K562 (cell line): ENCODE measurements around the gene C10orf71. TPM values are rescaled to one million over a fixed set of nuclear protein-coding genes. Genes with fewer than 3 reads are reported as not detected.

ENCODE experiments used
- ATAC-seq: fragments of 200-7000 bp; cut with Tn5 transposase; 3 replicates; pipeline ENCODE4 v1.9.1; 2020; ENCODE audit warnings: moderate library complexity
- BruUV-seq: library from RNA; stranded (reverse); fragments of 400-500 nt; replicated peaks from 2 replicates; lab custom pipeline; 2021; lab: Mats Ljungman, UMichigan
- CTCF ChIA-PET: fragments of 300-600 bp; formaldehyde crosslinking; extraction: SDS; loops from one replicate; lab custom pipeline; 2021; ENCODE audit warnings: low intra/inter-chr PET ratio; lab: Yijun Ruan, JAX
- POLR2A ChIA-PET: fragments of 300-600, 350-650 bp; sonication (Branson Sonifier 250); formaldehyde crosslinking; extraction: SDS; loops from one replicate; lab custom pipeline; 2021; ENCODE audit warnings: antibody characterized with exemption, inconsistent platforms; lab: Yijun Ruan, JAX
- DNase-seq, 4 experiments: peaks; one replicate each; pipeline versions ENCODE4 v3.0.0 to v3.0.0-alpha.2; 2011 to 2018; ENCODE audit warnings: low spot score in 3 of 4, mixed read lengths in 3 of 4; ENCODE audit errors: extremely low read depth in 1 of 4
- FAIRE-seq: peaks from 2 replicates; lab custom pipeline; 2011; peaks lifted over from hg19 to GRCh38; lab: Jason Lieb, UNC
- H2AFZ ChIP-seq: 2 replicates; pipeline ENCODE4 v1.6.0; 2011; ENCODE audit warnings: low read depth, low read length, control low read depth, inconsistent platforms
- H3K27ac ChIP-seq: fragments of 200-600 bp; 3 replicates; pipeline ENCODE4 v1.8.0; 2011; ENCODE audit warnings: low read depth, mild to moderate bottlenecking, control low read depth, inconsistent platforms, low read length, moderate library complexity, mixed read lengths; ENCODE audit errors: extremely low read depth
- H3K27me3 ChIP-seq, 2 experiments: fragments of 300-600 bp in 1 of 2; 2 replicates in 1 of 2; 3 replicates in 1 of 2; pipeline versions ENCODE4 v1.6.0 to v1.8.0; 2011; ENCODE audit warnings: inconsistent platforms in 2 of 2, low read length in 2 of 2, mild to moderate bottlenecking in 1 of 2, mixed read lengths in 1 of 2, moderate library complexity in 1 of 2; ENCODE audit not compliant: control insufficient read depth in 2 of 2, insufficient read depth in 2 of 2
- H3K36me3 ChIP-seq: fragments of 300-600 bp; 3 replicates; pipeline ENCODE4 v1.8.0; 2011; ENCODE audit warnings: mild to moderate bottlenecking, low read length, inconsistent platforms; ENCODE audit not compliant: control insufficient read depth, insufficient read depth
- H3K4me1 ChIP-seq, 2 experiments: fragments of 200-600 bp in 1 of 2; replicated peaks in 1 of 2; 2 replicates in 1 of 2; 3 replicates in 1 of 2; pipeline versions ENCODE4 v1.5.1 to v1.8.0; 2011; ENCODE audit warnings: inconsistent platforms in 2 of 2, low read length in 2 of 2, mild to moderate bottlenecking in 1 of 2, mixed read lengths in 1 of 2, moderate library complexity in 1 of 2; ENCODE audit not compliant: control insufficient read depth in 2 of 2, insufficient read depth in 2 of 2
- H3K4me2 ChIP-seq: 2 replicates; pipeline ENCODE4 v1.6.1; 2011; ENCODE audit warnings: low read length, control low read depth, inconsistent platforms, mixed read lengths; ENCODE audit not compliant: insufficient read depth
- H3K4me3 ChIP-seq: fragments of 200-600 bp; sonication (generic), shearing (Covaris generic); 2 replicates; pipeline ENCODE4 v1.5.1; 2016; ENCODE audit warnings: control low read depth, inconsistent platforms
- H3K79me2 ChIP-seq: fragments of 200-600 bp; 3 replicates; pipeline ENCODE4 v1.8.0; 2011; ENCODE audit warnings: low read length, inconsistent platforms; ENCODE audit not compliant: control insufficient read depth, insufficient read depth
- H3K9ac ChIP-seq, 2 experiments: 2 replicates each; pipeline versions ENCODE4 v1.6.0 to v1.6.1; 2011; ENCODE audit warnings: low read depth in 2 of 2, low read length in 2 of 2, control low read depth in 1 of 2, inconsistent platforms in 1 of 2, mild to moderate bottlenecking in 1 of 2, mixed read lengths in 1 of 2; ENCODE audit not compliant: insufficient read depth in 1 of 2
- H3K9me1 ChIP-seq: one replicate; pipeline ENCODE4 v1.6.0; 2011; ENCODE audit warnings: inconsistent platforms, mild to moderate bottlenecking, low read length, moderate library complexity; ENCODE audit not compliant: control insufficient read depth, insufficient read depth
- H3K9me3 ChIP-seq: replicated peaks from 2 replicates; pipeline ENCODE4 v1.5.1; 2011; ENCODE audit warnings: low read depth, low read length, inconsistent platforms; ENCODE audit not compliant: control insufficient read depth, insufficient read depth
- H4K20me1 ChIP-seq: replicated peaks from 2 replicates; pipeline ENCODE4 v1.6.1; 2011; ENCODE audit warnings: low read length, inconsistent platforms, mixed read lengths; ENCODE audit not compliant: control insufficient read depth, insufficient read depth
- MTA1 ChIP-seq: fragments of 450-650 bp; IDR thresholded peaks from 2 replicates; pipeline ENCODE4 v1.6.1; 2017; ENCODE audit warnings: borderline replicate concordance
- ZNF280A ChIP-seq: fragments of 450-650 bp; IDR thresholded peaks from 2 replicates; pipeline ENCODE4 v1.6.1; 2018; ENCODE audit warnings: mild to moderate bottlenecking, low read depth; ENCODE audit not compliant: partially characterized antibody
- WGBS: fragments of 100-300 bp; shearing (Covaris generic); methylation state at CpG from one replicate; pipeline ENCODE4 v1.1.6; 2016; ENCODE audit warnings: low coverage, mixed read lengths; ENCODE audit not compliant: insufficient coverage; ENCODE audit errors: missing lambda C conversion rate; 5-methylcytosine and 5-hydroxymethylcytosine counted together
- in situ Hi-C: fragments of 300-500 bp; cut with MboI; formaldehyde crosslinking; loops from 4 replicates; pipeline ENCODE4 v1.15.0; 2018; ENCODE audit warnings: inconsistent platforms, mixed read lengths
- intact Hi-C: fragments of 100-400 bp; cut with micrococcal nuclease; formaldehyde crosslinking; loops from 2 replicates; pipeline ENCODE4 v1.14.2; 2022
- polyA plus RNA-seq, 8 experiments: library from polyadenylated mRNA; depleted of rRNA in 4 of 8; stranded (reverse) in 5 of 8; unstranded in 3 of 8; fragments of >200 nt; fragmentation: Nextera tagmentation in 2 of 8; fragmentation: Illumina TruSeq in 1 of 8; extraction: Ambion mirVana in 2 of 8; extraction: Trizol in 1 of 8; gene quantifications; 2 replicates each; pipeline versions ENCODE4 v1.2.1 to v1.2.3, GENCODE V29; 2011 to 2014; ENCODE audit warnings: inconsistent platforms in 1 of 8, missing spikeins in 1 of 8
- total RNA-seq, 7 experiments: library from RNA; depleted of rRNA in 6 of 7; stranded (reverse); fragments of >200 nt in 6 of 7; fragmentation: Illumina TruSeq in 2 of 7; extraction: Trizol in 2 of 7; gene quantifications; 2 replicates each; pipeline versions ENCODE4 v1.2.1 to v1.2.3, GENCODE V29; 2011 to 2021; ENCODE audit warnings: low replicate concordance in 1 of 7
- TF ChIP-seq, protein P1 (sequence below): fragments of 250-450 bp; sonication (Bioruptor Pico); IDR thresholded peaks from 2 replicates; pipeline ENCODE4 v1.5.0; 2022; ENCODE audit warnings: mild to moderate bottlenecking

Gene C10orf71
- total and polyA plus RNA-seq, 9 of the 15 experiments (the other 6 are each of a cell fraction or from before 2014, with no cell fraction given) = 0.06 to 4.5 (median 1.3) TPM

- no peaks in the 10 kb centered on the region for H3K79me2 ChIP-seq
- in situ Hi-C loops = no loop called here
- TF ChIP-seq MTA1 (no peak), ZNF280A (no peak)
- TF ChIP-seq, protein P1, sequence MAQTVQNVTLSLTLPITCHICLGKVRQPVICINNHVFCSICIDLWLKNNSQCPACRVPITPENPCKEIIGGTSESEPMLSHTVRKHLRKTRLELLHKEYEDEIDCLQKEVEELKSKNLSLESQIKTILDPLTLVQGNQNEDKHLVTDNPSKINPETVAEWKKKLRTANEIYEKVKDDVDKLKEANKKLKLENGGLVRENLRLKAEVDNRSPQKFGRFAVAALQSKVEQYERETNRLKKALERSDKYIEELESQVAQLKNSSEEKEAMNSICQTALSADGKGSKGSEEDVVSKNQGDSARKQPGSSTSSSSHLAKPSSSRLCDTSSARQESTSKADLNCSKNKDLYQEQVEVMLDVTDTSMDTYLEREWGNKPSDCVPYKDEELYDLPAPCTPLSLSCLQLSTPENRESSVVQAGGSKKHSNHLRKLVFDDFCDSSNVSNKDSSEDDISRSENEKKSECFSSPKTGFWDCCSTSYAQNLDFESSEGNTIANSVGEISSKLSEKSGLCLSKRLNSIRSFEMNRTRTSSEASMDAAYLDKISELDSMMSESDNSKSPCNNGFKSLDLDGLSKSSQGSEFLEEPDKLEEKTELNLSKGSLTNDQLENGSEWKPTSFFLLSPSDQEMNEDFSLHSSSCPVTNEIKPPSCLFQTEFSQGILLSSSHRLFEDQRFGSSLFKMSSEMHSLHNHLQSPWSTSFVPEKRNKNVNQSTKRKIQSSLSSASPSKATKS = no peak
- TF ChIP-seq, all 486 proteins: peak for 0
- no peak overlapping the region for H3K4me3 ChIP-seq
- no peak for DNase-seq
- no TSS peak for BruUV-seq
- intact Hi-C loops = no loop called here
- no peaks in the 10 kb centered on the region for H4K20me1 ChIP-seq
- no peak for FAIRE-seq
- H3K4me1 ChIP-seq = peaks cover 4 to 8% of the 10 kb centered on the region in 2 experiments; a peak in 3 of 5 replicates
- POLR2A ChIA-PET = interaction anchor here (1.2 to 1.8 kb wide), 4 partner anchors 8 to 31 kb away, joined by 4 to 7 read pairs (median 6); partner anchors contain the start of gene C10orf71
- H3K27me3 ChIP-seq = no peaks in the 10 kb centered on the region
- H3K9me1 ChIP-seq = no peaks in the 10 kb centered on the region
- H3K36me3 ChIP-seq = no peaks in the 10 kb centered on the region
- H3K4me2 ChIP-seq = no peak overlapping the region
- 48% methylated on average over 18 of the region's 21 CpGs for WGBS
- peak overlapping the region; percentile 65 for H2AFZ ChIP-seq
- H3K27ac ChIP-seq = no peak overlapping the region
- H3K9me3 ChIP-seq = 0 out of 2 replicates have a peak, but pooled peaks cover 3% of the 10 kb centered on the region
- peak overlapping the region in 1 of 2 experiments; percentile 38; a peak in 1 of 4 replicates for H3K9ac ChIP-seq
- CTCF ChIA-PET = no interaction called here
- ATAC-seq = peak; percentile 24; the same call in 2 of the 3 replicates
These were observed 26.5 kb upstream of the C10orf71 start for GRCh38 chr10:49272251-49273081.
